ENCODE measurements around the gene CCP110.

The CCP110 gene

DNA sequence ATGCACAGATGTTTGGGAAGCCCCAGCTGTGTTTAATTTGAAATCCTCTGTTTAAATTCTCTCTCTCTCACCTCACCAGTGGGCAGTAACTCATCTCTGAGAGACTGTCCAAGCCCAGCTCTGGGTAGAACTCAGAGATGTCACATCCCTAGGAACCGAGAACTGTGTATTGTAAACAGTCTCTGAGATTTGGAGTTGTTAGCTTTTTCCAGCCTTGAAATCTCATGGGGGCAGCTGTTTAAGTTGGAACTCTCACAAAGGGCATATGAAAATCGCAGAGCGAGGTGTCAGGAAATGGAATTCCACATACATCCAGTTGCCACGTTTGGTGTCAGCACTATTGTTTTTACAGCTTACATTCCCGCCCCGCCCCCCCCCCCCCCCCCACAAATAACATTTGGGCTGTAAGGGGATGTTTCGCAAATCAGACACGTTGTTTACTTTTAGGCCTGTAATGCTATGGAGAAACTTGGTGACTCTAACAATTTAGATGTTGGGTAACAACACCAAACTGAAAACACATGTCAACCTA lies 66.1 kb downstream of the CCP110 start:
- no peak for TF ChIP-seq GATA2 (IDR thresholded peaks at IDR 0.05; ENCODE audit: low read depth, low read length)
- no peak for TF ChIP-seq GATA3 (IDR thresholded peaks at IDR 0.05; ENCODE audit: low read depth, low read length)

DNA sequence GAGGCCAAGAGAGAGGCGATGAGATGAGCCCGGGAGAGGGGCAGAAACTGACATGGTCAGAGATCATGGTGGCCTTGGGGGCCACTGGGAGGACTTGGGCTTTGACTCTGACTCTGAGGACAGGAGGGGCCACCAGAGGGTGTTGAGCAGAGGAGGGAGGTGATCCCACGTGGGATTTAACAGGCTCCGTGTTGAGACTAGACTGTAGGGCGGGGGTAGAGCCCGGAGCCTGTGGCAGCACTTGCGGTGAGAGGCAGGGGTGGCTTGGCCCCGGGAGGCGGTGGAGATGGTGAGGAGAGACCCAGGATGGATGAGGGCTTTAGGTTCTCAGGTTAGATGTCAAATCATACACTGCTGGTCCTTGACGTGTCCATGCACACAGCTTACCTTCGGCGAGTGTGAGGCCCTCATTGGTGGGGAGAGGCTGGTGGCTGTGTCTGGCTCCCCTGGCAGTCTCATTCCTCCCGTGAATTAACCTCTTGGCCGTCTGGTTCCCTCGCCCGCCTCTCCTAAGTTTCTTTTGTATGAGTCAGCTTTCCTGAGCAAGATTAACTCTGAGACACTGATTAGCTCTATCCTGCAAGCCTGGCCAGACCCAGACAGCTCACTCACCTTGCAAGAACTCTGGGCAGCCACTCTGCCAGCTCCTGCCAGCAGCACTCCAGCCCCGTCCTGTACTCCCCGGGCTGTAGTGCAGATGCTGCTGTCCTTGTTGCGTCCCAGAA lies 71.5 kb downstream of the CCP110 start:
- TF ChIP-seq GATA3 (IDR thresholded peaks at IDR 0.05; ENCODE audit: low read depth, low read length): no peak
- TF ChIP-seq GATA2 (IDR thresholded peaks at IDR 0.05; ENCODE audit: low read depth, low read length): no peak

DNA sequence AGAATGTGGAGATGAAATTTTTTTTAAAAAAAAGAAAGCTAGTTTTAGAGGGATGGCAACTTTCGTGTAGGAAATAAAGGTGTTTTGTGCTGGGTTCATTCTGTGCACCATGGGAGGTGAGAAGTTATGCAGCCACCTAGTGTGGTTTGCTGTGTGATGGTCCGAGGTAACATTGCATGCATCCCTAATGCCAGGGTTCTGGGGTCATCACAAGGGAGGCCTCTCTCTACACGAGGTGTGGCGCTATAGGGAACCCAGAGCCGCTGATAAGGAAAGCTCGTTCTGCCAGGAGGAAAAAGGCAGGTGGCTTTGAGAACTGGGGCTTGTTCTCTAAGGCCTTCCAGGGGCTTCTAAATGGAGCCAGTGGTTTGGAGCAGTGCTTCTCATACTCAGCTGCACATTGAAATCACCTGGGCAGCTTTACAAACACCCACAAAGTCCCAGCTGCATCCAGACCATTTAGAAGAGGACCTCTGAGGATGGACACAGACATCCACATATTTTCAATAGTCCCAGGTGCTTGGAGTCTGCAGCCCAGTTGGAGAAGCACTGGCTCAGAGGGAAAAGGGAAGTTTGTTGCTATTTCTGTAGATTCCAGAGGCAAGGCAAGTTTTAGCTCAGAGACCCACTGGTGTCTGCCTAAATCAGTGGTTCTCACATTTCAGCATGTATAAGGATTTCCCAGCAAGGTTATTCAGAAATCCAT lies 75.2 kb downstream of the CCP110 start:
- no peak for TF ChIP-seq GATA3 (IDR thresholded peaks at IDR 0.05; ENCODE audit: low read depth, low read length)
- no peak for TF ChIP-seq GATA2 (IDR thresholded peaks at IDR 0.05; ENCODE audit: low read depth, low read length)

GRCh38 chr16:19599968-19600716 lies 76.4 kb downstream of the CCP110 start:
- no peak for TF ChIP-seq GATA2 (IDR thresholded peaks at IDR 0.05; ENCODE audit: low read depth, low read length)
- no peak for TF ChIP-seq GATA3 (IDR thresholded peaks at IDR 0.05; ENCODE audit: low read depth, low read length)

GRCh38 chr16:19601083-19601976 lies 77.6 kb downstream of the CCP110 start:
- TF ChIP-seq GATA2 (IDR thresholded peaks at IDR 0.05; ENCODE audit: low read depth, low read length) (no peak), GATA3 (IDR thresholded peaks at IDR 0.05; ENCODE audit: low read depth, low read length) (no peak)

All from SH-SY5Y (cell line).